SK-N-DZ (cell line): ENCODE measurements around the gene ASCC3.

Experiments
- DNase-seq: peaks from one replicate; pipeline ENCODE4 v3.0.0-alpha.2; 2015; ENCODE audit warnings: low spot score

ASCC3 gene

GRCh38 chr6:100592929-100593328 is 288.2 kb downstream of the ASCC3 start:
- DNase-seq, result no peak

GRCh38 chr6:100577425-100577824 is 303.7 kb downstream of the ASCC3 start:
- no peak for DNase-seq

GRCh38 chr6:100575921-100576320 is 305.2 kb downstream of the ASCC3 start:
- no peak for DNase-seq

GRCh38 chr6:100574836-100575235 is 306.3 kb downstream of the ASCC3 start:
- DNase-seq, result no peak

GRCh38 chr6:100573166-100573565 is 308.0 kb downstream of the ASCC3 start:
- peak; percentile 8 for DNase-seq

DNA sequence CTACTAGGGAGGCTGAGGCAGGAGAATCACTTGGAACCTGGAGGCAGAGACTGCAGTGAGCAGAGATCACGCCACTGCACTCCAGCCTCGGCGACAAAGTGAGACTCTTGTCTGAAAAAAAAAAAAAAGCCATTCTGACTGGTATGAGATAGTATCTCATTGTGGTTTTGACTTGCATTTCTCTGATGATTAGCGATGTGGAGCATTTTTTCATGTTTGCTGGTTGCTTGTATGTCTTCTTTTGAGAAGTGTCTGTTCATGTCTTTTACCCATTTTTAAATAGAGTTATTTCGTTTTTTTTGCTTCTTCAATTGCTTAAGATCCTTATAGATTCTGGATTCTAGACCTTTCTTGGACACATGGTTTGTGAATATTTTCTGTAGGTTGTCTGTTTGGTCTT is 312.9 kb downstream of the ASCC3 start:
- no peak for DNase-seq

- no peak for DNase-seq
Observed at GRCh38 chr6:100566563-100566962, 314.6 kb downstream of the ASCC3 start.

DNA sequence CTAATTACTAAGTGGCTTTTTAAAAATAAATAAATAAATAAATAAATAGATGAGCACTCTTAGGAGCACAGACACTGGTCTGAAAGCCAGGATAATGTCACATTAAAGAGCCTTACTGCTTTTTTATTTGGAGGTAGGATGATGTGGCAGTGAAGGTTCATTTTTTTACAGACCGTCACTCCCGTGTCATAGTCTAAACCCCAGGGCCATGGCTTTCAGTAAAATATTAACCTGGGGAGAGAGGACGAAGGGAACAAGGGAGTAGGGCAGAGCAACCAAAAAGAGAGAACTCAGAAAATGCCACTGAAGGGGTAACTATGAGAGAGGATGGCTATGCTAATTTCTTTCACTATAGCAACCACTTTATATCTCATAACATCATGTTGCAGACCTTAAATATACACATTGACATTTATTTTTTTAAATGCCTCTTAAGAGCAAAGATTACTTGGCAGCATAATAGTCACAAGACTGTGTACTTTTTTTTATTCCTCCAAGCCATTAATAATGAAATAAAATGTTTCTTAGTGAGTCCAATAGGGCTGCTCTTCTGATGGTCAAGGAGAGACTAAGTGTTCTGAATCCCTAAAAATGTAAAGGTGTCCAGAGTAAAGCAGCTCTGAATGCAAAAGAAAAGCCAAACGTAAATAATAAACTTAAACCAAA is 315.6 kb downstream of the ASCC3 start:
- DNase-seq, result no peak

DNA sequence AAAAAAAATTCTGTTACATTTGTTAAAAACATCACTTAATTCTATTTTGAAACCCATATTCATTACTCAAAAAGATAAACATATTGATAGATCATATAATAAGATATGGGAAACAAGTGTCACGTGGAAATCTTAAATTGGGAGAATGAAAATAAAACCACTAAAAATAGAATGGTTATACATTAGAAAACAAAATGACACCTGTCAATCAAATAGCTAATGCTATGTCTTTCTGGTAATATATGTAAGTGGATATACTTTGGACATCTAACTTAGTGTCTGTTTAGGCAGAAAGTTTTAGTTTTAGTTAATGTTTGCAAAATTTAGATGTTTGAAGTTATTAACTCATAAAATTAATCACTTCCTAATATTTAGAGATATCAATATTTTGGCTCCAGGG is 321.3 kb downstream of the ASCC3 start:
- no peak for DNase-seq

- no peak for DNase-seq
Observed at GRCh38 chr6:100554228-100554627, 326.9 kb downstream of the ASCC3 start.

- DNase-seq, result peak; percentile 2
Observed at GRCh38 chr6:100553243-100553642, 327.9 kb downstream of the ASCC3 start.

GRCh38 chr6:100549406-100550167 is 331.5 kb downstream of the ASCC3 start:
- no peak for DNase-seq

GRCh38 chr6:100538086-100538485 is 343.0 kb downstream of the ASCC3 start:
- no peak for DNase-seq

GRCh38 chr6:100518588-100518987 is 362.5 kb downstream of the ASCC3 start:
- no peak for DNase-seq

DNA sequence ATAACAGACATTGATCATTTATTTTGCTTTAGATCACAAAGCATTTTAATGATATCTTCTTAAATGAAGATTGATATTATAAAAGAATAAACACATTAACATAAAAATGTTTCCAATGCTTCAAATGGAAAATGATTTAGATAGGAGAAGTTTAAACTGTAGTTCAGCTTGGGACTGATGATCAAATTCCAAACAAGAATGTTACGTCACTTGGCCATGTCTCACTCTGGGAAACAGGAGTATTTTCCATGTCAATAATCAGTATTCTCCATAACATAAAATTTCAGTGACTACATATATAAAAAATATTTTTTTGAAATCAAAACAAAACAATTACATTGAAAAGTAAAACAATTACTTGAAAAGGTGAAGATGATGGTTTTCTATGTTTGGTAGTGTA is 363.5 kb downstream of the ASCC3 start:
- no peak for DNase-seq

DNA sequence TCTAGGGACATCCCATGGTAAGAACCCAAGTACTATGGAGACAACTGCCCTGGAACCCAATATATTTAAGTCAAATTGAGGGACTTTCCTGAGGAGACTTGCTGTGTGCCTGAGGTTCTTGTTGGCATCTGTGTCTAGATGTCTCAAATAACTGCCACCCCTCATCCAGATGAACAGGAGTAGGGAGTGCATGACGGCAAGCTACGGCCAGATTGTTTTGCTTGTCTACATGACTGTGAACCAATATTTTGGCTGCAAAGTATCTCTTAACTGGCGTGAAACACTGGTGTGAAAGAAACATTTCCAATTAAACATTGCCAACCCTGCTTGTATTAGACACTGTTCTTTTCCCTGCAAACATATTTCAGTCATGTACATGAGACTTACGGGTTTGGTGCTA is 364.0 kb downstream of the ASCC3 start:
- DNase-seq, result no peak

DNA sequence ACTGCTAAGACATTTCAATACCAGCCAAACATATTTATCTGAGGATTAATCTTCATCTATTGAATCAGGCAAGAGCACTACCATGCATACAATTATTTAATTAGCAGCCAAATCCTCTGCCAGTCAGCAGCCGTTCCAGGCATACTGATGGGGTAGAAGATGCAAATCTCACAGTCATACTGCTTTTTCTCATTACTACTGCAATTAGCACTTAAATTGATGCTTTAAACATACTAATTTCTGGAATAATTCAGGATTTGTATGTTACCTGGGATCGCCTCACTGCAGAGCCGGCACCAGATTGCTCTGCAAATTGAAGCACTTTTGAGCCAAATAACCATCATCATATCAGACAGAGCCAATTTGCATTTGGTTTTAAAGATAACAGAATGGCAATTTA is 366.5 kb downstream of the ASCC3 start:
- no peak for DNase-seq

- DNase-seq, result no peak
Observed at GRCh38 chr6:100512203-100512862, 368.8 kb downstream of the ASCC3 start.

DNA sequence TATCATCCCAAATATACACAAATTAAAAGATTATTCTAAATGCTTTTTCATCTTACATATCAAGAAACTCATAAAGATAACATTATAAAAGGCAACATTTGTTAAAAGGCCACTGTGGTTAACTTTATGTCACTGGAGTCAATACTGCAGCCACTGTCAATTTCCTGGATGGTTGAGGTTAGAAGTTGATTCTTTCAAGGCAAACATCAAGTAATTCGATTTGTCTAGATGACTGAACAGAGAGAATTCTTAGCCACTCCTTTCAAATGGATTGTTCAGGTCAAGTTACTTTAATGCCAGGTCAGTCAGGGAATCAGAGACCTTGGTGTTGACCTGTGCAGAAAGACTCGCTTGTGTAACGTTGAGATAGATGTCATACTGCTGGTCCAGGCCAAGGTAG is 372.0 kb downstream of the ASCC3 start:
- no peak for DNase-seq

GRCh38 chr6:100506651-100507050 is 374.5 kb downstream of the ASCC3 start:
- DNase-seq, result no peak

- DNase-seq, result no peak
Observed at GRCh38 chr6:100504786-100505737, 376.1 kb downstream of the ASCC3 start.
